PC-3 (cell line): ENCODE measurements around the gene KCNT1. TPM values are rescaled to one million over a fixed set of nuclear protein-coding genes. Genes with fewer than 3 reads are reported as not detected.

Experiments used
- ATAC-seq: fragments of 200-7000 bp; cut with Tn5 transposase; 2 replicates; pipeline ENCODE4 v1.9.1; 2020; ENCODE audit warnings: mild to moderate bottlenecking, moderate library complexity
- BruUV-seq: library from RNA; stranded (reverse); fragments of 400-500 nt; replicated peaks from 2 replicates; lab custom pipeline; 2021; lab: Mats Ljungman, UMichigan
- CTCF ChIA-PET: fragments of 300-600 bp; sonication (Branson Sonifier 250); formaldehyde crosslinking; loops from one replicate; lab custom pipeline; 2022; ENCODE audit warnings: antibody characterized with exemption; lab: Charles Lee
- POLR2A ChIA-PET: fragments of 300-600 bp; sonication (Branson Sonifier 250); formaldehyde crosslinking; loops from one replicate; lab custom pipeline; 2022; ENCODE audit warnings: antibody characterized with exemption; ENCODE audit not compliant: unreplicated experiment; lab: Charles Lee
- DNase-seq: peaks from one replicate; pipeline ENCODE4 v3.0.0-alpha.2; 2015
- H2AFZ ChIP-seq: fragments of 300-600 bp; sonication (generic); 2 replicates; pipeline ENCODE4 v1.6.0; 2016; ENCODE audit warnings: antibody characterized with exemption, low read length
- H3F3A ChIP-seq: fragments of 300-600 bp; sonication (generic); one replicate; pipeline ENCODE4 v1.6.0; 2017; ENCODE audit warnings: antibody characterized with exemption, low read length, control low read depth, mild to moderate bottlenecking; ENCODE audit not compliant: unreplicated experiment
- H3K27ac ChIP-seq: fragments of 300-600 bp; sonication (generic); 2 replicates; pipeline ENCODE4 v1.5.1; 2016; ENCODE audit warnings: mild to moderate bottlenecking, low read length
- H3K27me3 ChIP-seq: fragments of 300-600 bp; sonication (generic); 2 replicates; pipeline ENCODE4 v1.6.1; 2016; ENCODE audit warnings: low read length, mixed read lengths
- H3K36me3 ChIP-seq: fragments of 300-600 bp; sonication (generic); 2 replicates; pipeline ENCODE4 v1.6.1; 2016; ENCODE audit warnings: low read depth, mixed run types, low read length, mixed read lengths
- H3K4me1 ChIP-seq: fragments of 300-600 bp; sonication (generic); 2 replicates; pipeline ENCODE4 v1.5.1; 2016; ENCODE audit warnings: low read length; ENCODE audit not compliant: insufficient read depth
- H3K4me2 ChIP-seq: fragments of 300-600 bp; sonication (generic); 2 replicates; pipeline ENCODE4 v1.6.0; 2016; ENCODE audit warnings: low read length
- H3K4me3 ChIP-seq: fragments of 300-600 bp; sonication (generic); 2 replicates; pipeline ENCODE4 v1.5.1; 2016; ENCODE audit warnings: mild to moderate bottlenecking, low read length, mixed read lengths
- H3K79me2 ChIP-seq: fragments of 300-600 bp; sonication (generic); 2 replicates; pipeline ENCODE4 v1.6.1; 2017; ENCODE audit warnings: low read length, mixed read lengths
- H3K9ac ChIP-seq: fragments of 300-600 bp; sonication (generic); 2 replicates; pipeline ENCODE4 v1.6.0; 2016; ENCODE audit warnings: mild to moderate bottlenecking, low read length
- H3K9me2 ChIP-seq: fragments of 300-600 bp; sonication (generic); replicated peaks from 2 replicates; pipeline ENCODE4 v1.6.1; 2016; ENCODE audit warnings: mixed run types, low read length, mixed read lengths
- H3K9me3 ChIP-seq: fragments of 300-600 bp; sonication (generic); 2 replicates; pipeline ENCODE4 v1.6.1; 2016; ENCODE audit warnings: low read length, mixed read lengths
- H4K20me1 ChIP-seq: fragments of 300-600 bp; sonication (generic); 2 replicates; pipeline ENCODE4 v1.6.1; 2016; ENCODE audit warnings: low read length, mixed read lengths
- CTCF ChIP-seq: fragments of 300-600 bp; sonication (generic); conservative IDR thresholded peaks from 2 replicates; pipeline ENCODE4 v1.5.1; 2017; ENCODE audit warnings: antibody characterized with exemption, low read depth, mild to moderate bottlenecking, low read length
- EZH2 ChIP-seq: fragments of 300-600 bp; sonication (generic); IDR thresholded peaks from one replicate; pipeline ENCODE4 v1.6.1; 2017; ENCODE audit warnings: antibody characterized with exemption, mild to moderate bottlenecking, low read length; ENCODE audit not compliant: unreplicated experiment
- EZH2phosphoT487 ChIP-seq: fragments of 300-600 bp; sonication (generic); IDR thresholded peaks from 2 replicates; pipeline ENCODE4 v1.6.1; 2018; ENCODE audit warnings: mild to moderate bottlenecking, antibody characterized with exemption, low read length, borderline replicate concordance
- intact Hi-C: fragments of 100-400 bp; cut with micrococcal nuclease; formaldehyde crosslinking; loops from 2 replicates; pipeline ENCODE4 v1.9.0; 2023
- total RNA-seq: library from RNA; depleted of rRNA; stranded (reverse); fragments of >200 nt; gene quantifications from 2 replicates; pipeline ENCODE4 v1.2.3, GENCODE V29; 2014

The KCNT1 gene
- total RNA-seq, 1 experiment from 2014 or later: not detected

GRCh38 chr9:135765416-135765815, 63.4 kb downstream of the KCNT1 start:
- no peak for TF ChIP-seq EZH2
- no peak for TF ChIP-seq EZH2phosphoT487
- no peak for TF ChIP-seq CTCF
- CTCF ChIA-PET: no interaction called here

DNA sequence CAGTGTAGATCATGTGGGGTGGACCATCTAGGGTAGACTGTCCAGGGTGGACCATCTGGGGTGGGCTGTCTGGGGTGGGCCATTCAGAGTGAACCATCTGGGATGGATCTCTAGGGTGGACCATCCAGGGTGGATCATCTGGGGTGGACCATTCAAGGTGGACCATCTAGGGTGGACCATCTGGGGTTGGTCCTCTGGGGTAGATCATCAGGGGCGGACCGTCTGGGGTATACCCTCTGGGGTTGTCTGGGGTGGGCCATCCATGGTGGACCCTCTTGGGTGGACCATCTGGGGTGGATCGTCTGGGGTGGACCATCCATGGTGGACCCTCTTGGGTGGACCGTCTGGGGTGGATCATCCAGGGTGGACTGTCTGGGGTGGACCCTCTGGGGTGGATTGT, 64.3 kb downstream of the KCNT1 start:
- no peaks in the 10 kb centered on the region for H3K36me3 ChIP-seq
- no peak overlapping the region for H2AFZ ChIP-seq
- H3K27ac ChIP-seq: no peak overlapping the region
- TF ChIP-seq EZH2: no peak
- TF ChIP-seq EZH2phosphoT487: no peak
- no peak for TF ChIP-seq CTCF
- no peaks in the 10 kb centered on the region for H3K9me2 ChIP-seq
- ChIA-PET CTCF (no interaction called here), POLR2A (no interaction called here)
- no peak for ATAC-seq
- intact Hi-C loops: no loop called here
- no peaks in the 10 kb centered on the region for H4K20me1 ChIP-seq
- no peak overlapping the region for H3K4me2 ChIP-seq
- H3K27me3 ChIP-seq: no peaks in the 10 kb centered on the region
- H3K4me3 ChIP-seq: no peak overlapping the region
- BruUV-seq: no TSS peak
- H3K4me1 ChIP-seq: no peaks in the 10 kb centered on the region
- no peak for DNase-seq
- H3K9me3 ChIP-seq: no peaks in the 10 kb centered on the region
- no peaks in the 10 kb centered on the region for H3K79me2 ChIP-seq
- H3F3A ChIP-seq: no peaks in the 10 kb centered on the region
- no peak overlapping the region for H3K9ac ChIP-seq

More at GRCh38 chr9:135765416-135765815, 63.4 kb downstream of the KCNT1 start:
- DNase-seq (no peak), ATAC-seq (no peak)
- no peak overlapping the region for H3K9ac ChIP-seq
- no peak overlapping the region for H2AFZ ChIP-seq
- no peaks in the 10 kb centered on the region for H3K9me2 ChIP-seq
- H3K4me2 ChIP-seq: no peak overlapping the region
- no peaks in the 10 kb centered on the region for H3K9me3 ChIP-seq
- intact Hi-C loops: no loop called here
- no peak overlapping the region for H3K27ac ChIP-seq
- no peaks in the 10 kb centered on the region for H3F3A ChIP-seq
- H3K79me2 ChIP-seq: no peaks in the 10 kb centered on the region
- H3K4me1 ChIP-seq: no peaks in the 10 kb centered on the region
- no peaks in the 10 kb centered on the region for H3K27me3 ChIP-seq
- POLR2A ChIA-PET: no interaction called here
- H4K20me1 ChIP-seq: no peaks in the 10 kb centered on the region
- no TSS peak for BruUV-seq
- H3K4me3 ChIP-seq: no peak overlapping the region
- no peaks in the 10 kb centered on the region for H3K36me3 ChIP-seq

DNA sequence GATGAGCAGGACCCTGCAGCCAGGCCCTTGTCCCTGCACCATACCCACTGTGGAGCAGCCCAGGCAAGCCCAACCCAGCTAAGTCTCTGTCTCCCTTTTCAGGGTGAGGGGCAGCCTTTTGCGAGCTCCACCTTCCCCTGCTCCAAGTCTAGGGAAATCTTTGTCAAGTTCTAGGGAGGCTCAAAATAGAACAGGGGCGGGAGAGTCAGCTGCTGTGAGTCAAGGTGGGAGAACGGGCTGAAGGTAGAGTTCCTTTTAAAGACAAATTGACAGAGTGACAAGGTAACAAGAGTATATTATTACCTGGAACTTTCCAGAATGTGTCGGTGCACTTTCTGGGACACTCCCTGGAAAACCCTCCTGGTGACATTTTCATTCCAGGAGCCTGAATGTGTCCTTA, 64.7 kb downstream of the KCNT1 start:
- H3K4me3 ChIP-seq: no peak overlapping the region
- no peaks in the 10 kb centered on the region for H3F3A ChIP-seq
- ChIA-PET CTCF (no interaction called here), POLR2A (no interaction called here)
- no peak overlapping the region for H3K27ac ChIP-seq
- H4K20me1 ChIP-seq: no peaks in the 10 kb centered on the region
- ATAC-seq (no peak), DNase-seq (no peak)
- no peak overlapping the region for H3K9ac ChIP-seq
- no peaks in the 10 kb centered on the region for H3K27me3 ChIP-seq
- no peak overlapping the region for H3K4me2 ChIP-seq
- no peaks in the 10 kb centered on the region for H3K79me2 ChIP-seq
- no peaks in the 10 kb centered on the region for H3K36me3 ChIP-seq
- no peaks in the 10 kb centered on the region for H3K9me3 ChIP-seq
- no peaks in the 10 kb centered on the region for H3K4me1 ChIP-seq
- H3K9me2 ChIP-seq: no peaks in the 10 kb centered on the region
- intact Hi-C loops: no loop called here
- H2AFZ ChIP-seq: no peak overlapping the region
- BruUV-seq: no TSS peak
- TF ChIP-seq EZH2phosphoT487 (no peak), EZH2 (no peak)
